ENCODE measurements around the gene ATP6V0A4. TPM values are rescaled to one million over a fixed set of nuclear protein-coding genes. Genes with fewer than 3 reads are reported as not detected.

ATP6V0A4 gene
- total RNA-seq, 4 donors from 2014 or later: 6.0 to 34.1 (median 19.6) TPM

- 98 to 100% methylated on average over 2 of the region's 2 CpGs for WGBS, 2 donors
These were observed 141.0 kb downstream of the ATP6V0A4 start for GRCh38 chr7:138656952-138657351.

More at GRCh38 chr7:138656952-138657351, 141.0 kb downstream of the ATP6V0A4 start:
- TF ChIP-seq POLR2A (IDR thresholded peaks at IDR 0.05) (no peak), CTCF (IDR thresholded peaks at IDR 0.05) (no peak)
- DNase-seq (ENCODE audit: low spot score in 2 of 2): no peak
- intact Hi-C loops (cut with DNase I; ENCODE audit: low total_unique reads): no loop called here
- H3K4me3 ChIP-seq (ENCODE audit: low read depth, poor library complexity, severe bottlenecking): no peak overlapping the region

Other genes with a start within 250 kb of the ATP6V0A4 start
- 1 to 10 TPM in 1 of 4 donors, under 1 TPM in 1, not detected in 2; 0.21 to 1.6 TPM for gene SVOPL, start 96.8 kb downstream of the ATP6V0A4 start, total RNA-seq
- gene TMEM213, start 202 bp downstream of the ATP6V0A4 start, total RNA-seq: 10 to 100 TPM in 1 of 4 donors, 1 to 10 TPM in 3; 2.5 to 13.3 (median 6.5) TPM
- 1 to 10 TPM in 2 of 4 donors, under 1 TPM in 2; 0.27 to 2.8 (median 0.78) TPM for gene KIAA1549, start 183.2 kb upstream of the ATP6V0A4 start, total RNA-seq
- 10 to 100 TPM; 16.2 to 47.4 (median 30.6) TPM for gene ZC3HAV1L, start 237.8 kb upstream of the ATP6V0A4 start, total RNA-seq

Data from lower leg skin (tissue), 4 donors.